HepG2 (cell line): ENCODE results near the gene SPATA25. TPM values are rescaled to one million over a fixed set of nuclear protein-coding genes. Genes with fewer than 3 reads are reported as not detected.

Experiments
- ARID4A ChIP-seq: sonication (generic); formaldehyde crosslinking; IDR thresholded peaks from 2 replicates; pipeline ENCODE4 v1.5.0; 2020; ENCODE audit warnings: mild to moderate bottlenecking, missing genetic modification reagents, borderline replicate concordance
- ELF3 ChIP-seq: IDR thresholded peaks from 2 replicates; pipeline ENCODE4 v1.6.1; 2016; ENCODE audit warnings: missing genetic modification reagents, missing compliant biosample characterization
- FOXA1 ChIP-seq, 2 experiments: fragments of 450-650 bp in 1 of 2; sonication (generic) in 1 of 2; formaldehyde crosslinking in 1 of 2; IDR thresholded peaks; 2 replicates each; pipeline versions ENCODE4 v1.4.0 to v1.6.1; 2016 to 2020; ENCODE audit warnings: missing genetic modification reagents in 1 of 2
- GATA4 ChIP-seq: sonication (generic); IDR thresholded peaks from 2 replicates; pipeline ENCODE4 v1.6.1; 2016; ENCODE audit warnings: antibody characterized with exemption, low read depth, borderline replicate concordance
- GMEB2 ChIP-seq: IDR thresholded peaks from 2 replicates; pipeline ENCODE4 v1.6.1; 2016; ENCODE audit warnings: missing biosample characterization, missing genetic modification reagents, low read depth
- SAFB2 ChIP-seq: sonication (generic); formaldehyde crosslinking; IDR thresholded peaks from 2 replicates; pipeline ENCODE4 v1.5.1; 2020; ENCODE audit warnings: missing genetic modification reagents, low read depth, mild to moderate bottlenecking, borderline replicate concordance
- SALL2 ChIP-seq: sonication (generic); formaldehyde crosslinking; IDR thresholded peaks from 2 replicates; pipeline ENCODE4 v1.8.1; 2023; ENCODE audit warnings: mild to moderate bottlenecking, missing genetic modification reagents, inconsistent platforms
- SMAD3 ChIP-seq: sonication (generic); formaldehyde crosslinking; IDR thresholded peaks from 2 replicates; pipeline ENCODE4 v1.4.0; 2020; ENCODE audit warnings: missing genetic modification reagents
- TGIF2 ChIP-seq: IDR thresholded peaks from 2 replicates; pipeline ENCODE4 v1.6.1; 2016; ENCODE audit warnings: control low read depth, missing compliant biosample characterization
- THAP11 ChIP-seq: IDR thresholded peaks from 2 replicates; pipeline ENCODE4 v1.6.1; 2016; ENCODE audit warnings: missing biosample characterization, missing genetic modification reagents
- ZNF12 ChIP-seq: sonication (generic); formaldehyde crosslinking; IDR thresholded peaks from 2 replicates; pipeline ENCODE4 v1.5.0; 2020; ENCODE audit warnings: missing genetic modification reagents
- ZNF160 ChIP-seq: sonication (generic); formaldehyde crosslinking; IDR thresholded peaks from 2 replicates; pipeline ENCODE4 v1.8.0; 2022; ENCODE audit warnings: mild to moderate bottlenecking, inconsistent platforms, missing genetic modification reagents
- ZNF20 ChIP-seq: sonication (generic); formaldehyde crosslinking; IDR thresholded peaks from 2 replicates; pipeline ENCODE4 v1.4.0; 2020; ENCODE audit warnings: mild to moderate bottlenecking, moderate library complexity, missing genetic modification reagents
- ZNF292 ChIP-seq: sonication (generic); formaldehyde crosslinking; IDR thresholded peaks from 2 replicates; pipeline ENCODE4 v1.8.1; 2022; ENCODE audit warnings: mild to moderate bottlenecking, low read depth, missing genetic modification reagents, borderline replicate concordance
- ZNF30 ChIP-seq: sonication (generic); formaldehyde crosslinking; IDR thresholded peaks from 2 replicates; pipeline ENCODE4 v1.5.0; 2020; ENCODE audit warnings: mild to moderate bottlenecking, missing genetic modification reagents
- ZNF34 ChIP-seq: sonication (generic); formaldehyde crosslinking; IDR thresholded peaks from 2 replicates; pipeline ENCODE4 v1.4.0; 2020; ENCODE audit warnings: mild to moderate bottlenecking, missing genetic modification reagents, borderline replicate concordance
- ZNF430 ChIP-seq: sonication (generic); formaldehyde crosslinking; IDR thresholded peaks from 2 replicates; pipeline ENCODE4 v1.9.0; 2021; ENCODE audit warnings: mild to moderate bottlenecking, missing genetic modification reagents
- ZNF549 ChIP-seq: sonication (generic); formaldehyde crosslinking; IDR thresholded peaks from 2 replicates; pipeline ENCODE4 v1.5.0; 2020; ENCODE audit warnings: missing genetic modification reagents
- ZNF574 ChIP-seq: sonication (generic); formaldehyde crosslinking; IDR thresholded peaks from 2 replicates; pipeline ENCODE4 v1.4.0; 2020; ENCODE audit warnings: missing genetic modification reagents
- ZNF580 ChIP-seq: IDR thresholded peaks from 2 replicates; pipeline ENCODE4 v1.6.1; 2016; ENCODE audit warnings: low read depth, borderline replicate concordance
- ZNF766 ChIP-seq: sonication (generic); formaldehyde crosslinking; IDR thresholded peaks from 2 replicates; pipeline ENCODE4 v1.5.0; 2020; ENCODE audit warnings: missing genetic modification reagents, borderline replicate concordance
- polyA plus RNA-seq, 8 experiments: library from polyadenylated mRNA; depleted of rRNA in 3 of 8; stranded (reverse) in 7 of 8; unstranded in 1 of 8; fragments of >200 nt; fragmentation: Illumina TruSeq in 4 of 8; extraction: Trizol in 4 of 8; gene quantifications; 2 replicates each; pipeline versions ENCODE4 v1.2.1 to v1.2.3, GENCODE V29; 2011 to 2016; ENCODE audit warnings: low read depth in 4 of 8, missing spikeins in 1 of 8, mixed read lengths in 1 of 8; ENCODE audit not compliant: insufficient read depth in 1 of 8
- total RNA-seq, 5 experiments: library from RNA; depleted of rRNA; stranded (reverse); fragments of >200 nt; fragmentation: Illumina TruSeq; extraction: Trizol; gene quantifications; 2 replicates each; pipeline ENCODE4 v1.2.3, GENCODE V29; 2016; ENCODE audit warnings: low read depth in 1 of 5

Gene SPATA25
- total and polyA plus RNA-seq, 2 of the 13 experiments (the other 11 are each of a cell fraction or from before 2014, with no cell fraction given), result 4.8 to 7.6 TPM

GRCh38 chr20:45918182-45918737 lies 30.8 kb upstream of the SPATA25 start (continued):
- TF ChIP-seq ZNF160 (0 out of 2 replicates have a peak, but pooled peaks have one; percentile 36), ZNF430 (0 out of 2 replicates have a peak, but pooled peaks have one; percentile 23), ZNF766 (0 out of 2 replicates have a peak, but pooled peaks have one; percentile 26), GMEB2 (CRISPR knock-in tag) (no peak), SMAD3 (no peak), ZNF549 (CRISPR knock-in tag) (no peak), SALL2 (0 out of 2 replicates have a peak, but pooled peaks have one; percentile 1), ELF3 (CRISPR knock-in tag) (0 out of 2 replicates have a peak, but pooled peaks have one; percentile 10), ARID4A (peak; percentile 41; the same call in 1 of the 2 replicates), ZNF580 (0 out of 2 replicates have a peak, but pooled peaks have one; percentile 35), THAP11 (CRISPR knock-in tag) (0 out of 2 replicates have a peak, but pooled peaks have one; percentile 10), SAFB2 (CRISPR knock-in tag) (no peak), ZNF20 (CRISPR knock-in tag) (no peak), FOXA1 (IDR thresholded peaks at IDR 0.05) (no peak), FOXA1 (CRISPR knock-in tag; IDR thresholded peaks at IDR 0.05) (no peak), ZNF30 (CRISPR knock-in tag) (0 out of 2 replicates have a peak, but pooled peaks have one; percentile 53), ZNF292 (peak; percentile 45; the same call in 1 of the 2 replicates), GATA4 (no peak), ZNF574 (CRISPR knock-in tag) (0 out of 2 replicates have a peak, but pooled peaks have one; percentile 13), ZNF34 (CRISPR knock-in tag) (no peak), ZNF12 (CRISPR knock-in tag) (0 out of 2 replicates have a peak, but pooled peaks have one; percentile 21), TGIF2 (CRISPR knock-in tag) (0 out of 2 replicates have a peak, but pooled peaks have one; percentile 42)
